ENCODE measurements around the gene TBC1D22A. TPM values are rescaled to one million over a fixed set of nuclear protein-coding genes. Genes with fewer than 3 reads are reported as not detected.

Gene TBC1D22A
- total and polyA plus RNA-seq, 2 donors (not counting 3 experiments of a cell fraction or from before 2014, with no cell fraction given), result 26.1 to 32.4 TPM

- Histone ChIP-seq H3K4me3 (replicated peaks in 1 of 3; ENCODE audit: insufficient read depth in 1 of 3, low read depth in 1 of 3, low read length in 3 of 3) (no peak overlapping the region), H3K9me3 (replicated peaks; ENCODE audit: control insufficient read depth, insufficient read depth, low read length) (no peaks in the 10 kb centered on the region), H4K20me1 (replicated peaks; ENCODE audit: control insufficient read depth, extremely low read depth, insufficient read depth, low read length) (no peaks in the 10 kb centered on the region), H3K4me1 (ENCODE audit: control insufficient read depth, extremely low read depth, insufficient read depth, low read length) (peaks cover 6% of the 10 kb centered on the region), H3K4me2 (ENCODE audit: insufficient read depth, low read length) (no peak overlapping the region), H3K9ac (replicated peaks; ENCODE audit: extremely low read depth, insufficient read depth, low read length) (no peak overlapping the region), H3K79me2 (ENCODE audit: control insufficient read depth, insufficient read depth, low read length) (no peaks in the 10 kb centered on the region), H2AFZ (ENCODE audit: low read depth, low read length) (no peak overlapping the region), H3K36me3 (ENCODE audit: control insufficient read depth in 2 of 2, extremely low read depth in 1 of 2, insufficient read depth in 2 of 2, low read length in 2 of 2) (no peaks in the 10 kb centered on the region), H3K9me1 (replicated peaks; ENCODE audit: control insufficient read depth, extremely low read depth, insufficient read depth, low read length) (no peaks in the 10 kb centered on the region), H3K27me3 (ENCODE audit: control insufficient read depth in 2 of 2, insufficient read depth in 2 of 2, low read length in 2 of 2) (no peaks in the 10 kb centered on the region), H3K27ac (ENCODE audit: insufficient read depth, low read depth, low read length) (no peak overlapping the region)
- DNase-seq (ENCODE audit: low read depth, low spot score) (no peak), FAIRE-seq (no peak)
- CTCF ChIA-PET, result no interaction called here
- intact Hi-C loops (cut with micrococcal nuclease) (no loop called here), dilution Hi-C loops (cut with MboI; ENCODE audit: extremely low pct_ligation_motif_present, low sequenced_read_pairs) (no loop called here)
- BruUV-seq (replicated peaks), result no TSS peak
- no peak for TF ChIP-seq POLR2AphosphoS5 (IDR thresholded peaks at IDR 0.05; ENCODE audit: insufficient read depth, low read depth, low read length)
- no peak for TF ChIP-seq MAX (IDR thresholded peaks at IDR 0.05; ENCODE audit: insufficient read depth, insufficient read length)
- TF ChIP-seq MYC (IDR thresholded peaks at IDR 0.05; ENCODE audit: low read depth, low read length), result no peak
- no peak for TF ChIP-seq POLR2A (IDR thresholded peaks at IDR 0.05; ENCODE audit: low read depth, low read length)
- no peak for TF ChIP-seq EZH2 (IDR thresholded peaks at IDR 0.05; ENCODE audit: borderline replicate concordance, low read depth, low read length, severe bottlenecking)
- TF ChIP-seq JUN (IDR thresholded peaks at IDR 0.05; ENCODE audit: borderline replicate concordance, insufficient read depth, insufficient read length, low read depth), result no peak
- TF ChIP-seq, protein P1, sequence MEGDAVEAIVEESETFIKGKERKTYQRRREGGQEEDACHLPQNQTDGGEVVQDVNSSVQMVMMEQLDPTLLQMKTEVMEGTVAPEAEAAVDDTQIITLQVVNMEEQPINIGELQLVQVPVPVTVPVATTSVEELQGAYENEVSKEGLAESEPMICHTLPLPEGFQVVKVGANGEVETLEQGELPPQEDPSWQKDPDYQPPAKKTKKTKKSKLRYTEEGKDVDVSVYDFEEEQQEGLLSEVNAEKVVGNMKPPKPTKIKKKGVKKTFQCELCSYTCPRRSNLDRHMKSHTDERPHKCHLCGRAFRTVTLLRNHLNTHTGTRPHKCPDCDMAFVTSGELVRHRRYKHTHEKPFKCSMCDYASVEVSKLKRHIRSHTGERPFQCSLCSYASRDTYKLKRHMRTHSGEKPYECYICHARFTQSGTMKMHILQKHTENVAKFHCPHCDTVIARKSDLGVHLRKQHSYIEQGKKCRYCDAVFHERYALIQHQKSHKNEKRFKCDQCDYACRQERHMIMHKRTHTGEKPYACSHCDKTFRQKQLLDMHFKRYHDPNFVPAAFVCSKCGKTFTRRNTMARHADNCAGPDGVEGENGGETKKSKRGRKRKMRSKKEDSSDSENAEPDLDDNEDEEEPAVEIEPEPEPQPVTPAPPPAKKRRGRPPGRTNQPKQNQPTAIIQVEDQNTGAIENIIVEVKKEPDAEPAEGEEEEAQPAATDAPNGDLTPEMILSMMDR (IDR thresholded peaks at IDR 0.05; ENCODE audit: extremely low read depth in 1 of 2, insufficient read depth in 1 of 2, low read depth in 1 of 2, low read length in 2 of 2), result no peak
- no peak for TF ChIP-seq GATA2 (IDR thresholded peaks at IDR 0.05; ENCODE audit: insufficient read depth, insufficient read length, low read depth, low read length)
- no peak for TF ChIP-seq FOS (IDR thresholded peaks at IDR 0.05; ENCODE audit: borderline replicate concordance, insufficient read depth, low read length)
- POLR2A ChIA-PET, result no interaction called here
Measured at GRCh38 chr22:47149976-47150375, 387.5 kb downstream of the TBC1D22A start.
